Breast epithelium (tissue), 3 donors: ENCODE measurements around the gene EDAR.

Experiments used
- POLR2AphosphoS5 ChIP-seq, 3 donors: sonication (generic); formaldehyde crosslinking; IDR thresholded peaks; one replicate each; pipeline ENCODE4 v1.6.1; 2017; ENCODE audit warnings: antibody characterized with exemption in 3 of 3
- TF ChIP-seq, protein P1 (sequence below), 3 donors: fragments of 450-650 bp; IDR thresholded peaks; one replicate each; pipeline ENCODE4 v1.5.1; 2016 to 2017; ENCODE audit warnings: antibody characterized with exemption in 3 of 3, mild to moderate bottlenecking in 3 of 3, moderate library complexity in 3 of 3

DNA sequence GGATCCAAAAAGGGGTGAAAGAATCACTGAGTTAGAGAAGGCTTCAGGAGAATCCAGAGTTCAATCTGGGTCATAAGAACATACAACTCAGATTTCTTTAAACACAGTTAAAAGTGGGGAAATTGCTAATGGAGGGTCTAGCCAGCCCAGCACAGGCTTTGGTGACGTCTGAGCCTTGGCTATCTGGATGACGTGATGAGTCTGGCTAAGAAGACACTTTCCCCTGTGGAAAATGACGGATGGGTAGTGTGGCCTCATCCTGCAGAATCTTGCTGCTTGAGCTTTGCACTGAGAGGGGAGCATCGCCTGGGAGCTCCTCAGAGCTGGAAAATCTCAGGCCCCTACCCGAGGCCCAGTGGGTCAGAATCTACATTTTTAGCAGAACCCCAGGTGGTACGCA lies 19.2 kb downstream of the EDAR start:
- TF ChIP-seq POLR2AphosphoS5 (IDR thresholded peaks at IDR 0.05), result no peak
- TF ChIP-seq, protein P1, sequence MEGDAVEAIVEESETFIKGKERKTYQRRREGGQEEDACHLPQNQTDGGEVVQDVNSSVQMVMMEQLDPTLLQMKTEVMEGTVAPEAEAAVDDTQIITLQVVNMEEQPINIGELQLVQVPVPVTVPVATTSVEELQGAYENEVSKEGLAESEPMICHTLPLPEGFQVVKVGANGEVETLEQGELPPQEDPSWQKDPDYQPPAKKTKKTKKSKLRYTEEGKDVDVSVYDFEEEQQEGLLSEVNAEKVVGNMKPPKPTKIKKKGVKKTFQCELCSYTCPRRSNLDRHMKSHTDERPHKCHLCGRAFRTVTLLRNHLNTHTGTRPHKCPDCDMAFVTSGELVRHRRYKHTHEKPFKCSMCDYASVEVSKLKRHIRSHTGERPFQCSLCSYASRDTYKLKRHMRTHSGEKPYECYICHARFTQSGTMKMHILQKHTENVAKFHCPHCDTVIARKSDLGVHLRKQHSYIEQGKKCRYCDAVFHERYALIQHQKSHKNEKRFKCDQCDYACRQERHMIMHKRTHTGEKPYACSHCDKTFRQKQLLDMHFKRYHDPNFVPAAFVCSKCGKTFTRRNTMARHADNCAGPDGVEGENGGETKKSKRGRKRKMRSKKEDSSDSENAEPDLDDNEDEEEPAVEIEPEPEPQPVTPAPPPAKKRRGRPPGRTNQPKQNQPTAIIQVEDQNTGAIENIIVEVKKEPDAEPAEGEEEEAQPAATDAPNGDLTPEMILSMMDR (IDR thresholded peaks at IDR 0.05), result no peak
